Adipocyte (in vitro differentiated cells): Measurements from ENCODE around the gene ROR1.

Source experiments
- DNase-seq: peaks from one replicate; pipeline ENCODE4 v3.0.0-alpha.2; 2015; ENCODE audit warnings: low read depth
- H3K27me3 ChIP-seq: replicated peaks from 2 replicates; pipeline ENCODE4 v1.7.0; 2013; ENCODE audit warnings: mild to moderate bottlenecking, low read length, moderate library complexity; ENCODE audit not compliant: control insufficient read depth, insufficient read depth
- H3K36me3 ChIP-seq: 2 replicates; pipeline ENCODE4 v1.7.0; 2013; ENCODE audit warnings: low read length, mild to moderate bottlenecking, moderate library complexity; ENCODE audit not compliant: control insufficient read depth, insufficient read depth, severe bottlenecking
- H3K4me1 ChIP-seq: 2 replicates; pipeline ENCODE4 v1.7.0; 2013; ENCODE audit warnings: mild to moderate bottlenecking, low read length, moderate library complexity; ENCODE audit not compliant: control insufficient read depth, insufficient read depth
- H3K4me3 ChIP-seq: 2 replicates; pipeline ENCODE4 v1.7.0; 2013; ENCODE audit warnings: mild to moderate bottlenecking, low read length, moderate library complexity
- H3K9ac ChIP-seq: 2 replicates; pipeline ENCODE4 v1.7.0; 2013; ENCODE audit warnings: mild to moderate bottlenecking, low read length, moderate library complexity
- H3K9me3 ChIP-seq: 2 replicates; pipeline ENCODE4 v1.7.0; 2013; ENCODE audit warnings: mild to moderate bottlenecking, low read length, moderate library complexity; ENCODE audit not compliant: control insufficient read depth

Gene ROR1

GRCh38 chr1:63947904-63948303 lies 174.1 kb downstream of the ROR1 start:
- no peak for DNase-seq
- no peaks in the 10 kb centered on the region for H3K9me3 ChIP-seq
- peaks cover 42% of the 10 kb centered on the region for H3K4me1 ChIP-seq
- no peaks in the 10 kb centered on the region for H3K36me3 ChIP-seq
- H3K27me3 ChIP-seq: no peaks in the 10 kb centered on the region
- no peak overlapping the region for H3K9ac ChIP-seq
- H3K4me3 ChIP-seq: no peak overlapping the region

GRCh38 chr1:63950023-63950422 lies 176.2 kb downstream of the ROR1 start:
- Histone ChIP-seq H3K27me3 (no peaks in the 10 kb centered on the region), H3K4me3 (peak overlapping the region; percentile 66)

GRCh38 chr1:63951059-63951946 lies 177.5 kb downstream of the ROR1 start:
- Histone ChIP-seq H3K27me3 (no peaks in the 10 kb centered on the region), H3K36me3 (no peaks in the 10 kb centered on the region), H3K4me3 (no peak overlapping the region), H3K4me1 (peaks cover 43% of the 10 kb centered on the region), H3K9ac (no peak overlapping the region), H3K9me3 (peaks cover 13% of the 10 kb centered on the region)
- no peak for DNase-seq

More at GRCh38 chr1:63950023-63950422, 176.2 kb downstream of the ROR1 start:
- Histone ChIP-seq H3K4me1 (peaks cover 30% of the 10 kb centered on the region), H3K9me3 (peaks cover 13% of the 10 kb centered on the region), H3K36me3 (no peaks in the 10 kb centered on the region), H3K9ac (peak overlapping the region; percentile 21)
- peak; percentile 79 for DNase-seq

GRCh38 chr1:63954187-63954586 lies 180.4 kb downstream of the ROR1 start:
- Histone ChIP-seq H3K4me3 (no peak overlapping the region), H3K9me3 (peaks cover 15% of the 10 kb centered on the region)

GRCh38 chr1:63955370-63956145 lies 181.7 kb downstream of the ROR1 start:
- Histone ChIP-seq H3K9ac (peak overlapping the region; percentile 31), H3K4me3 (no peak overlapping the region), H3K4me1 (peaks cover 30% of the 10 kb centered on the region), H3K9me3 (peaks cover 15% of the 10 kb centered on the region), H3K27me3 (no peaks in the 10 kb centered on the region), H3K36me3 (peaks cover 6% of the 10 kb centered on the region)
- DNase-seq: no peak

More at GRCh38 chr1:63954187-63954586, 180.4 kb downstream of the ROR1 start:
- no peaks in the 10 kb centered on the region for H3K27me3 ChIP-seq
- peaks cover 38% of the 10 kb centered on the region for H3K4me1 ChIP-seq
- no peak for DNase-seq
- H3K36me3 ChIP-seq: peaks cover 6% of the 10 kb centered on the region
- no peak overlapping the region for H3K9ac ChIP-seq

- H3K9me3 ChIP-seq: peaks cover 13% of the 10 kb centered on the region
- no peak for DNase-seq
- H3K9ac ChIP-seq: no peak overlapping the region
- H3K36me3 ChIP-seq: peaks cover 6% of the 10 kb centered on the region
- no peak overlapping the region for H3K4me3 ChIP-seq
- H3K4me1 ChIP-seq: peaks cover 21% of the 10 kb centered on the region
- H3K27me3 ChIP-seq: no peaks in the 10 kb centered on the region
These were observed 184.7 kb downstream of the ROR1 start for GRCh38 chr1:63958556-63958955.

- Histone ChIP-seq H3K27me3 (no peaks in the 10 kb centered on the region), H3K9ac (no peak overlapping the region), H3K4me1 (peaks cover 18% of the 10 kb centered on the region), H3K9me3 (peaks cover 2% of the 10 kb centered on the region), H3K36me3 (peaks cover 6% of the 10 kb centered on the region), H3K4me3 (no peak overlapping the region)
- peak; percentile 35 for DNase-seq
These were observed 186.5 kb downstream of the ROR1 start for GRCh38 chr1:63960326-63960725.

- Histone ChIP-seq H3K4me3 (no peak overlapping the region), H3K4me1 (peaks cover 16% of the 10 kb centered on the region), H3K9ac (no peak overlapping the region), H3K9me3 (no peaks in the 10 kb centered on the region), H3K27me3 (no peaks in the 10 kb centered on the region), H3K36me3 (no peaks in the 10 kb centered on the region)
- DNase-seq: no peak
These were observed 192.2 kb downstream of the ROR1 start for GRCh38 chr1:63966016-63966415.

GRCh38 chr1:63967901-63968300 lies 194.1 kb downstream of the ROR1 start:
- Histone ChIP-seq H3K4me3 (no peak overlapping the region), H3K27me3 (no peaks in the 10 kb centered on the region), H3K36me3 (no peaks in the 10 kb centered on the region), H3K9ac (no peak overlapping the region), H3K9me3 (no peaks in the 10 kb centered on the region), H3K4me1 (peaks cover 16% of the 10 kb centered on the region)
- DNase-seq: peak; percentile 67

- Histone ChIP-seq H3K27me3 (no peaks in the 10 kb centered on the region), H3K4me1 (peaks cover 16% of the 10 kb centered on the region), H3K4me3 (no peak overlapping the region), H3K9me3 (no peaks in the 10 kb centered on the region), H3K36me3 (no peaks in the 10 kb centered on the region), H3K9ac (peak overlapping the region; percentile 7)
- peak; percentile 53 for DNase-seq
These were observed 195.0 kb downstream of the ROR1 start for GRCh38 chr1:63968663-63969440.
